Posterior cingulate gyrus (tissue), 11 donors: Measurements from ENCODE around the gene EHMT1.

ENCODE experiments used
- DNase-seq, 10 donors: peaks; one replicate each; pipeline versions ENCODE4 v3.0.0 to v3.0.0-alpha.2; 2020 to 2021; ENCODE audit warnings: mixed read lengths in 3 of 10
- intact Hi-C: fragments of 100-400 bp; cut with DNase I; formaldehyde crosslinking; loops from one replicate; pipeline ENCODE4 v1.15.1; 2023

Gene EHMT1

DNA sequence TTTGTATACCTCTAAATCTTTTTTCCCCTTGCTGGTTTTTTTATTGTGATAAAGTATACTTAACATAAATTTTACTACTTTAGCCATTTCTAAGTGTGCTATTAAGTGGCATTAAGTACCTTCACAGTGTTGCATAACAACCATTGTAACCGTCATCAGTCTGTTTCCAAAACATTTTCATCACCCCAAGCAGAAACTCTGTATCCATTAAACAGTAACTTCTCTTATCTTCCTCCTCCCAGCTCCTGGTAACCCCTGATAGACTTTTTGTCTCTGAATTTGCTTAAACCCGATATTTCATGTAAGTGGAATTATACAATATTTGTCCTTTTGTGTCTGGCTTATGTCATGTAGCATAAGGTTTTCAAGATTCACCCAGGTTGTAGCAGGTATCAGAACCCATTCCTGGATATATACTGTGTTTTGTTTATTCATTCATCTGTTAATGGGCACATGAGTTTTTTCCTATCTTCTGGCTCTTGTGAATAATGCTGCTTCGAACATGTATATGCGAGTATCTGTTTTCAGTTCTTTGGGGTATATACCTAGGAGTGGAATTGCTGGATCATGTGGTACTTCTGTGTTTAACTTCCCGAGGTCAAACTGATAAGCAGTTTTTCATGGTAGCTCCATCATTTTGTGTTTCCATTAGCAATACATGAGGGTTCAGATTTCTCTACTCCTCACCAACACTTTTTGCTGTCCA, 66.4 kb downstream of the EHMT1 start:
- intact Hi-C loops: no loop called here
- DNase-seq: no peak

DNA sequence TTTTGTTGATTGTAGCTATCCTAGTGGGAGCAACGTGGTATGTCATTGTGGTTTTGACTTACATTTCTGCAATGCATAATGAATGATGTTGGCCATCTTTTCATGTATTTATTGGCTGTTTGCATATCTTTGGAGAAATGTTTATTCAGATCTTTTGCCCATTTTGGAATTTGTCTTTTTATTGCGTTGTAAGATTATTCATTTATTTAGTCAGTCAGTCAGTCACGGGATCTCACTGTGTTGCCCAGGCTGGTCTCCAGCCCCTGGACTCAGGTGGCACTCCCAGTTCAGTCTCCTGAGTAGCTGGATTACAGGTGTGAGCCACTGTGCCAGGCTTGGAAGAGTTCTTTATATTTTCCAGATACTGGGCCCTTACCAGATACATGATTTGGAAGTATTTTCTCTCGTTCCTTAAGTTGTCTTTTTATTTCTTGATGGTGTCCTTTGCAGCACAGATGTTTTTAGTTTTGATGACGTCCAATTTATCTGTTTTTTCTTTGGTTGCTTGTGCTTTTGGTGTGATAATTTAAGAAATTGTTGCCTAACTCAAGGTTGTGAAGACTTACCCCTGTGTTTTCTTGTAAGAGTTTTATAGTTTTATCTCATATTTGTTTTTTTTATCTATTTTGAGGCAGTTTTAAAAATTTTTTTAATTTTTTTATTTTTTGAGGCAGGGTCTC, 67.1 kb downstream of the EHMT1 start:
- DNase-seq: no peak
- intact Hi-C loops: no loop called here

DNA sequence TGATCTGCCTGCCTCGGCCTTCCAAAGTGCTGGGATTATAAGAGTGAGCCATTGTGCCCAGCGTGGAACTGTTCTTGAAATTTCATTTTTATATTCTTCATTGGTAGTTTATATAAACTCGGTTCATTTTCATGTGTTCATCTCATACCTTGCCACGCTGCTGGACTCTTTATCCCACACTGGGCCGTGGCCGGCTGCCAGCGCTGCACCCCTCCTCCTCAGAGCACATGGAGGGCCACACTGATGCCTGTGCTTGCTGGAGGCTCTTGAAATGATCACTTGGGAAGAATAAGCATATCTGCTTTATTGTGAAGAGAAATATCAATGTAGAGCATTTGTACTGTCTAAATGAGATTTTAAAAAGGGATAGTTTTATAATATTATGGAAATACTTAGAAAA, 69.5 kb downstream of the EHMT1 start:
- intact Hi-C loops: no loop called here
- DNase-seq: peak in 1 of 10 donors; percentile 61

GRCh38 chr9:137688725-137689124, 69.9 kb downstream of the EHMT1 start:
- peak in 1 of 10 donors; percentile 46 for DNase-seq
- intact Hi-C loops: no loop called here

- intact Hi-C loops: no loop called here
- peak in 1 of 10 donors; percentile 80 for DNase-seq
Measured at GRCh38 chr9:137689745-137690529, 71.1 kb downstream of the EHMT1 start.

DNA sequence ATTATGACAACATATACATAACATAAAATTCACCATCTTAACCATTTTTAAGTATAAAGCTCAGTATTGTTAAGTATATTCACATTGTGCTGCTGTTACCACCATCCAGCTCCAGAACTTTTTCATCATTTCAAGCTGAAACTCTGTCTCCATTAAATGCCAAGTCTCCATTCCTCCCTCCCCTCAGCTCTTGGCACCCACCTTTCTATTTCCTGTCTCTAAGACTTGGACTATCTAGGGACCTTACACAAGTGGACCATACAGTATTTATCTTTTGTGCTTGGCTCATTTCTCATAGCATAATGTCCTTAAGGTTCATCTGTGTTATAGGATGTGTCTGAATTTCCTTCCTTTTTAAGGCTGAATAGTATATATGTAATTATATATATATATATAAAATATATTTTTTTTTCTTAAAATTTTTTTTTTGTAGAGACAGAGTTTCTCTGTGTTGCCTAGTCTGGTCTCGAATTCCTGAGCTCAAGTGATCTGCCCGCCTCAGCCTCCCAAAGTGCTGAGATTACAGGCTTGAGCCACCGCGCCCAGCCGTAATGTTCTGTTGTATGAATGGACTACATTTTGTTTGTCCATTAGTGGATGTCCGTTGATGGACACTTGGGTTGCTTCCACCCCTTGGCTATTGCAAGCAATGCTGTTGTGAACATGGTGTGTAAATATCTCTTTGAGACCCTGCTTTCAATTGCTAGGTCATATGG, 72.3 kb downstream of the EHMT1 start:
- DNase-seq: peak in 1 of 10 donors; percentile 66
- intact Hi-C loops: no loop called here

GRCh38 chr9:137691646-137692351, 73.0 kb downstream of the EHMT1 start:
- peak in 1 of 10 donors; percentile 83 for DNase-seq

GRCh38 chr9:137694236-137694959, 75.6 kb downstream of the EHMT1 start:
- intact Hi-C loops: loop anchor here (2.0 kb wide), 1 partner anchor 22 kb away; no protein-coding TSS in a partner anchor
- peak in 1 of 10 donors; percentile 82 for DNase-seq

More at GRCh38 chr9:137691646-137692351, 73.0 kb downstream of the EHMT1 start:
- intact Hi-C loops: no loop called here

DNA sequence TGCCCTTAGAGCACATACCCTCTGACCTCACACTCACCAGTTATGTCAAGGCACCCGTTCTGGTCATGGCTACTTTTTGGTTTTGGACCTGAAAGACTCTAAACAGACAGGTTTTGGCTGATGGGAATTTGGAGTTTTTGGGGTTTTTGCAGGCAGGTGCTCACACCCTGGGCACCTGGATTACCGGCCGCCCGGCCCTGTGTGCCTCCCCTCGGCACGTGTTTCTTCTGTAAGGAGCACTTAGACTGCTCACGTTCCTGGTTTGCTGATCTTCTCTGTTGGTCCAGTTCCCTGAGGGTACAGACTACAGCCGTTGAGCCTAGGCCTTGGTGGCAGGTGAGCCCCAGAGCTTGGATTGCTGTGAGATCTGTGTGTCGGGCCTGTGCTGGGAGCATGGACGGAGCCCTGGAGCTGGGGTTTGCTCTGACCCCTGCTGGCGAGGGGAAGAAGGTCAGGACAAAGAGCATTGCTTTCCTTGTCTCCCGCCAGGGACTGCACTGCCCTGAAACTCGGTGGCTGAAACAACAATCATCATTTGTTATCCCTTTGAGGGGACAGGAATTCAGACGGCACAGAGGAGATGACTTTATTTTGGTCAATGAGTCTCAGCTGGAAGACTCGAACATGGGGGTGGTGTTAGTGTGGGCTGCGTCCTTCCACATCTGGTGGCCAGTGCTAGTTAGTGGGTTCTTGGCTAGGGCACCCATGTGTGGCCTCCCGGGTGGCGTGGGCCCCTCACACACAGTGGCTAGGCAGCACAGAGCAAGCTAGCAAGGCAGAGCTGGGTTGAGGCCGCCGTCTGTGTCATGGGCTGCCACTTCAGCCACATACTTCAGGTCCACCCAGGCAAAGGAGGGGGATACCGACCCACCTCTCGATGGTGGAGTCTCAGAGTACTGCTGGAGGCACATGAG, 76.4 kb downstream of the EHMT1 start:
- peak; percentile 44 to 95 (median 72) for DNase-seq
- intact Hi-C loops: loop anchor here (2.0 kb wide), 1 partner anchor 22 kb away; no protein-coding TSS in a partner anchor

DNA sequence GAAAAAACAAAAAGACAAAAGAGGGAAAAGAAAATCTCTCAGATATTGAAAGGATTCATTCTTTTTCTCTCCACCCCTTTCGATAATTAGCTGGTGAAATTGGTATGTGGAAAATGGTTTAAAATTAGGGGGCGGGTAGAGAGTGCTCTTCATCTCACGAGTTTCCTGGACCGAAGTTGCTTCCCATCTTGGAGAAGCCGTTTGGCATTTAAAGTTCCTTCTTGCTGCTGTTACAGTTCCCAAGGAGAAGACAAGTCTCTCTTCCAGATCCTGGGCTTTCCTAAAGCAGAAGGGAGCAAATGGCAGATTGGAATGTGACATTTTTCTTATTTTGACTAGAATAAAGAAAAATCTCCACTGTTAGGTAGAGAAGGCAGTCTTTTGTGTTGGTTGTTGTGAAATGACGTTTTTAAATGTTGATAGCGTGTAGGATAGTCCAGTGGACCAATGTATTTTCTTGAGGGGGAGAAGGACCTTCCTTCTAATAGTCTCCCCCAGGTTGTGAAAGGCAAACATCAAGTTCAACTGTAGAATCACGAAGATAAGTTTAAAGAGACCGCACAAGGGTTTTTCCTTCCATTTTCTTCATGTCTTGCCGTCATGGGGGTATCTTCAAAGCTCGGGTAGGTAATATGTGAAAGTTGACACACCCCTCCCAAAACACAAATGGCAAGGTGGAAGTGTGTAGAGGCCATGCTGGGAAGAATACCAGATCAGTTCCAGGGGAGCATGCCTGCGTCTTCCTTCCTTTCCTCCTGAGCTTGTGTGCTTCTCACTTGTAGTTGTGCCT, 77.5 kb downstream of the EHMT1 start:
- intact Hi-C loops: no loop called here
- DNase-seq: no peak

GRCh38 chr9:137697193-137697592, 78.4 kb downstream of the EHMT1 start:
- intact Hi-C loops: no loop called here
- peak in 2 of 10 donors; percentile 47 to 75 for DNase-seq

GRCh38 chr9:137697832-137698231, 79.0 kb downstream of the EHMT1 start:
- DNase-seq: peak in 1 of 10 donors; percentile 52
- intact Hi-C loops: no loop called here

DNA sequence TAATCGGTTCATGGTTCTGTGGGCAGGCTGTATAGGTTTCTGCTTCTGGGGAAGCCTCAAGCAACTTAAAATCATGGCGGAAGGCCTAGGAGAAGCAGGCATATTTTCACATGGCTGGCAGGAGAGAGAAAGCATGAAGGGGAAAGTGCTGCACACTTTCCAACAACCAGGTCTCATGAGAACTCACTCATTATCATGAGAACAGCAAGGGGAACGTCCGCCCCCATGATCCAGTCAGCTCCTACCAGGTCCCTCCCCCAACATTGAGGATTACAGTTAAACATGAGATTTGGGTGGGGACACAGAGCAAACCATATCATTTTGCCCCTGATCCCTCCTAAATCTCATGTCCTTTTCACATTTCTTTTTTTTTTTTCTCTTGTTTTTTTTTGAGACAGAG, 82.1 kb downstream of the EHMT1 start:
- intact Hi-C loops: no loop called here
- no peak for DNase-seq

DNA sequence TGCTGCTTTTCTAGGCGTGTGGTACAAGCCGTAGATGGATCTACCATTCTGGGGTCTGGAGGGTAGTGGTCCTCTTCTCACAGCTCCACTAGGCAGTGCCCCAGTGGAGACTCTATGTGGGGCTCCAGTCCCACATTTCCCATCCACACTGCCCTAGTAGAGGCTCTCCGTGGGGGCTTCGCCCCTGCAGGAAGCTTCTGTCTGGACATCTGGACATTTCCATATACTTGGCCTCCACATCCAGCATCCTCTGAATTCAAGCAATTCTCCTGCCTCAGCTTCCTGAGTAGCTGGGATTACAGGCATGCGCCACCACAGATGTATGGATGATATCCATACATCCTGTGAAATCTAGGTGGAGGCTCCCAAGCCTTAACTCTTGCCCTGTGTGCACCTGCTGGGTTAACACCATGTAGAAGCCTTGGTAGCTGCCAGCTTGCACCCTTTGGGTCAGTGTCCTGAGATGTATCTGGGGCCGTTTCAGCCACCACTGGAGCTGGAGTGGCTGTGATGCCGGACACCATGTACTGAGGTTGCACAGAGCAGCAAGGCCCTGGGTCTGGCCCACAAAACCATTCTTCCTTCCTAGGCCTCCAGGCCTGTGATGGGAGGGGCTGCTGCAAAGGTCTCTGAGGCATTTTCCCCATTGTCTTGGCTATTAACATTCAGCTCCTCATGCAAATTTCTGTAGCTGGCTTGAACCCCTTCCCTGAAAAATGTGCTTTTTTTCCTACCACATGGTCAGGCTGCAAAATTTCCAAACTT, 84.0 kb downstream of the EHMT1 start:
- intact Hi-C loops: no loop called here
- no peak for DNase-seq

DNA sequence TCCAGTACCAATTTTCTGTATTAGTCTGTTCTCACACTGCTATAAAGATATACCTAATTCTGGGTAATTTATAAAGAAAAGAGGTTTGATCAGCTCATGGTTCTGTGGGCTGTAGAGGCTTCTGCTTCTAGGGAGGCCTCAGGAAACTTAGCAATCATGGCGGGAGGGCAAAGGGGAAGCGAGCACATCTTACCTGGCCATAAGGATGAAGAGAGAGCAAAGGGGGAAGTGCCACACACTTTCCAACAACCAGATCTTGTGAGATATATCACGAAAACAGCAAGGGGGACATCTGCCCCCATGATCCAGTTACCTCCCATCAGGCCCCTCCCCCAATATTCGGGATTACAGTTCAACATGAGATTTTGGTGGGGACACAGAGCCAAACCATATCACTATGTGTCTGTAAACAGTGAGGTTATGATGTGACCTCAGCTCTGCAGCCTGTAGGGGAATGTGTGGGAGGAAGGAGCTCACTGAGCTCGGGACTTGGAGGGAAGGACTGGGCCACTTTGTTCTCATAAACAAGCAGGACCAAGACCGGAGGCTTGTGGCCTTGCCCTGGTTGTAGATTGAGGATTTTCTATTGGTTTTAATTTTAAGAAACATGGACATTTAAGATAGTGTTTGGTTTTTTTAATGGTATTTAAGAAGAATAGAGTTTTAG, 85.2 kb downstream of the EHMT1 start:
- DNase-seq: no peak
- intact Hi-C loops: no loop called here

GRCh38 chr9:137705443-137705863, 86.6 kb downstream of the EHMT1 start:
- intact Hi-C loops: no loop called here
- no peak for DNase-seq
